HUES48 (cell line): ENCODE measurements around the gene CHRNA10.

Experiments
- H3K27ac ChIP-seq: one replicate; pipeline ENCODE4 v1.7.0; 2013; ENCODE audit warnings: low read depth, low read length, inconsistent platforms
- H3K27me3 ChIP-seq: 2 replicates; pipeline ENCODE4 v1.6.1; 2013; ENCODE audit warnings: mild to moderate bottlenecking, low read length; ENCODE audit not compliant: control insufficient read depth, insufficient read depth
- H3K36me3 ChIP-seq: 2 replicates; pipeline ENCODE4 v1.6.1; 2013; ENCODE audit warnings: low read length; ENCODE audit not compliant: control insufficient read depth, insufficient read depth
- H3K4me1 ChIP-seq: 2 replicates; pipeline ENCODE4 v1.6.1; 2013; ENCODE audit warnings: mild to moderate bottlenecking, low read length; ENCODE audit not compliant: control insufficient read depth, insufficient read depth
- H3K4me3 ChIP-seq: 2 replicates; pipeline ENCODE4 v1.5.1; 2013; ENCODE audit warnings: mild to moderate bottlenecking, low read depth, low read length
- H3K9ac ChIP-seq: 2 replicates; pipeline ENCODE4 v1.6.1; 2013; ENCODE audit warnings: mild to moderate bottlenecking, low read depth, low read length, moderate library complexity
- H3K9me3 ChIP-seq: 2 replicates; pipeline ENCODE4 v1.6.1; 2013; ENCODE audit warnings: low read length; ENCODE audit not compliant: control insufficient read depth, insufficient read depth

CHRNA10 gene

GRCh38 chr11:3684129-3684818, 13.1 kb upstream of the CHRNA10 start:
- no peak overlapping the region for H3K27ac ChIP-seq
- no peak overlapping the region for H3K4me3 ChIP-seq
- H3K36me3 ChIP-seq: peaks cover 90% of the 10 kb centered on the region
- no peaks in the 10 kb centered on the region for H3K4me1 ChIP-seq
- no peaks in the 10 kb centered on the region for H3K9me3 ChIP-seq
- no peaks in the 10 kb centered on the region for H3K27me3 ChIP-seq
- H3K9ac ChIP-seq: no peak overlapping the region

GRCh38 chr11:3683039-3683438, 11.9 kb upstream of the CHRNA10 start:
- no peaks in the 10 kb centered on the region for H3K4me1 ChIP-seq
- H3K4me3 ChIP-seq: no peak overlapping the region
- H3K9ac ChIP-seq: no peak overlapping the region
- H3K9me3 ChIP-seq: no peaks in the 10 kb centered on the region
- no peak overlapping the region for H3K27ac ChIP-seq
- H3K27me3 ChIP-seq: no peaks in the 10 kb centered on the region
- H3K36me3 ChIP-seq: peaks cover 98% of the 10 kb centered on the region

- Histone ChIP-seq H3K4me3 (no peak overlapping the region), H3K27ac (no peak overlapping the region), H3K9me3 (no peaks in the 10 kb centered on the region), H3K4me1 (no peaks in the 10 kb centered on the region), H3K36me3 (peaks cover 98% of the 10 kb centered on the region), H3K9ac (no peak overlapping the region), H3K27me3 (no peaks in the 10 kb centered on the region)
Observed at GRCh38 chr11:3679077-3679476, 7.9 kb upstream of the CHRNA10 start.

- no peak overlapping the region for H3K27ac ChIP-seq
- no peaks in the 10 kb centered on the region for H3K9me3 ChIP-seq
- H3K9ac ChIP-seq: no peak overlapping the region
- peaks cover 91% of the 10 kb centered on the region for H3K36me3 ChIP-seq
- no peaks in the 10 kb centered on the region for H3K27me3 ChIP-seq
- H3K4me3 ChIP-seq: no peak overlapping the region
- H3K4me1 ChIP-seq: no peaks in the 10 kb centered on the region
Observed at GRCh38 chr11:3675971-3676370, 4.8 kb upstream of the CHRNA10 start.

- Histone ChIP-seq H3K27me3 (no peaks in the 10 kb centered on the region), H3K9me3 (no peaks in the 10 kb centered on the region), H3K9ac (no peak overlapping the region), H3K36me3 (peaks cover 82% of the 10 kb centered on the region), H3K4me1 (no peaks in the 10 kb centered on the region), H3K27ac (peak overlapping the region; percentile 53), H3K4me3 (no peak overlapping the region)
Observed at GRCh38 chr11:3674189-3674588, 3.0 kb upstream of the CHRNA10 start.

- Histone ChIP-seq H3K4me3 (no peak overlapping the region), H3K9ac (no peak overlapping the region), H3K4me1 (no peaks in the 10 kb centered on the region), H3K36me3 (peaks cover 64% of the 10 kb centered on the region), H3K9me3 (no peaks in the 10 kb centered on the region), H3K27me3 (no peaks in the 10 kb centered on the region), H3K27ac (no peak overlapping the region)
Observed at GRCh38 chr11:3669742-3670183, 1.4 kb downstream of the CHRNA10 start.

GRCh38 chr11:3669128-3669527, 2.1 kb downstream of the CHRNA10 start:
- no peak overlapping the region for H3K9ac ChIP-seq
- no peaks in the 10 kb centered on the region for H3K9me3 ChIP-seq
- H3K4me3 ChIP-seq: no peak overlapping the region
- peaks cover 58% of the 10 kb centered on the region for H3K36me3 ChIP-seq
- H3K4me1 ChIP-seq: no peaks in the 10 kb centered on the region
- no peaks in the 10 kb centered on the region for H3K27me3 ChIP-seq
- no peak overlapping the region for H3K27ac ChIP-seq

- H3K36me3 ChIP-seq: peaks cover 44% of the 10 kb centered on the region
- no peak overlapping the region for H3K9ac ChIP-seq
- no peaks in the 10 kb centered on the region for H3K27me3 ChIP-seq
- no peaks in the 10 kb centered on the region for H3K4me1 ChIP-seq
- no peak overlapping the region for H3K27ac ChIP-seq
- no peaks in the 10 kb centered on the region for H3K9me3 ChIP-seq
- no peak overlapping the region for H3K4me3 ChIP-seq
Observed at GRCh38 chr11:3667149-3668035, 3.8 kb downstream of the CHRNA10 start.

- no peaks in the 10 kb centered on the region for H3K9me3 ChIP-seq
- H3K4me3 ChIP-seq: no peak overlapping the region
- H3K9ac ChIP-seq: no peak overlapping the region
- peaks cover 36% of the 10 kb centered on the region for H3K36me3 ChIP-seq
- H3K27me3 ChIP-seq: no peaks in the 10 kb centered on the region
- no peaks in the 10 kb centered on the region for H3K4me1 ChIP-seq
- no peak overlapping the region for H3K27ac ChIP-seq
Observed at GRCh38 chr11:3666023-3666530, 5.1 kb downstream of the CHRNA10 start.

GRCh38 chr11:3665336-3666022, 5.7 kb downstream of the CHRNA10 start:
- Histone ChIP-seq H3K4me3 (no peak overlapping the region), H3K27ac (no peak overlapping the region), H3K4me1 (no peaks in the 10 kb centered on the region), H3K9ac (no peak overlapping the region), H3K36me3 (peaks cover 33% of the 10 kb centered on the region), H3K9me3 (no peaks in the 10 kb centered on the region), H3K27me3 (no peaks in the 10 kb centered on the region)
